ENCODE results near the gene DNAJA3.

DNAJA3 gene

DNA sequence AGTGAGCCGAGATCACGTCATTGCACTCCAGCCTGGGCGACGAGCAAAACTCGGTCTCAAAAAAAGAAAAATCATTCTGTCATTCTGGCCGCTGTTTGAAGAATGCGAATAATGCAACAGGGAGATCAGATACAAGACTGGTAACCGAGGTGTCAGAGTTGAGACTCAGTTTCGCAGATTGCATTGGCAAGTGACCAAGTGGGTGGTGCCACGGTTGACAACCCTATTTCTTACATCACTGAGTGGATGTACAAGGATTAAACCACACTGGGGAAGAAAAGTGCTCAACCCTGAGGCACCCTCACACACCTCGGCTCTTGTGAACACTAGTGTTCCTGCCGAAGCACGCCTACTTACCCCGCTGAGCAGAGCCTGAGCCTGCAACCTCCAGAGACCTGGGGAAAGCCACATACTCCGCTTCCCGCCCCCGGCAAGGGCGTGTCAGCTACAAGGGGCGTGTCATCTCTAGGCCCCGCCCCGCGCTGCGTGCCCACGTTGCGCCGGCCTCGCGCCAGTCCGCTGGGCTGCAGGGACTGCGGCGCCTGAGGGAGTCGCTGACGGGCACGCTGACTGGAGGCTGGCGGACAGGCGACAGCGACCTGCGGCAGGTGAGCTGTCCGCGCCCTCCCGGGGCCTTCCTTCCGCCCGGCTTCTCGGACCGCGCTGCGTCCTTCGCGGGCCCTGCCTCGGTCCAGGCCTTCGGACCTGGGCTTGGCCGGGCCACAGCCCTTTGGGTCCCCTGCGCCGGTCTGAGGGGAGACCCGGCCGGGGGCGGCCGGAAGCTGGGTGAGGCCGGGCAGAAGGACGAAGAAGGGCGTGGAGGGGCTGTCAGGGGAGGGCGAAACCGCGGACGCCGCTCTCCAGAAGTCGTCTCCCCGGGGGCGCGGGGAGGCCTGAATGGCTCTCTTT is 50.5 kb downstream of the DNAJA3 start, which contains the start of gene HMOX2:
TSS of gene HMOX2 (plus strand) at position 519 of the 909 bp plus-strand sequence. CDS start 29,127 bp downstream, outside the sequence.
- peak; percentile 93 for DNase-seq (ENCODE audit: low spot score)

DNA sequence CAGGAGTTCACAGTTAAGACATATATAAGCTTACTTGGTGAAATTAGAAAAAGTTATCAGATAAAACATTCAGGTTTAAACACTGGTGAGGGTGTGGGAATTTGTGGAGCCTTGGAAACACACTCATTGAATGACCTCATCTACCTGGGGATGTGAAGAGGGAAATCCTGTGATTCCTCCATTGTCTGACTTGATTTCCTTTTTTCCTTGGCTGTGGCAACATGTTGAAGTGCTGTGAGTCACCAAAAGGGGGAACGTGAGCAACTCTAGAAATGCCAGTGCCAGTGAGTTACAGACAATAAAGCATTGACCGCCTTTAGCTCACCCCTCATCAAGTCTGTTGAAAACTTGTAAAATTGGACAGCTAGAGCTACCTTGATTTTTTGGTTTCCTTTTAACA is 52.3 kb downstream of the DNAJA3 start:
- peak; percentile 60 for DNase-seq (ENCODE audit: low spot score)

DNA sequence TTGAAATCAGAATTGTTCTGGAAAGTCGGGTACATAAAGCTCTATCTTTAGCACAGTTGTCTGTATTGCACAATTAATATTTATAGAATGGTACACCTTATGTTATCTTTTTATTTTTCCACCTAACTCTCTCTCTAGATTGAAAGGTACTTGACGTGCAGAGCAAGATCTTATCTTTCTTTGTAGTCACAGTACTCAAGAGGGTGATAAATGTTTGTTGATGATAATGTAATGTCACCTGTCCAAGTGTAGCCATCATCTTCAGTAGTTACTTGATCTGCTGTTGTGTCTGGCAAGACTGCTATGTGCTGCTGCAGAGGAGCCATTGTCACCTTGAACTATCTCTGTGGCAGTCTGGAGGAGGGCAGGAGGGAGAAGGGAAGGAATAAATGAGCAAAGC is 55.9 kb downstream of the DNAJA3 start:
- no peak for DNase-seq (ENCODE audit: low spot score)

DNA sequence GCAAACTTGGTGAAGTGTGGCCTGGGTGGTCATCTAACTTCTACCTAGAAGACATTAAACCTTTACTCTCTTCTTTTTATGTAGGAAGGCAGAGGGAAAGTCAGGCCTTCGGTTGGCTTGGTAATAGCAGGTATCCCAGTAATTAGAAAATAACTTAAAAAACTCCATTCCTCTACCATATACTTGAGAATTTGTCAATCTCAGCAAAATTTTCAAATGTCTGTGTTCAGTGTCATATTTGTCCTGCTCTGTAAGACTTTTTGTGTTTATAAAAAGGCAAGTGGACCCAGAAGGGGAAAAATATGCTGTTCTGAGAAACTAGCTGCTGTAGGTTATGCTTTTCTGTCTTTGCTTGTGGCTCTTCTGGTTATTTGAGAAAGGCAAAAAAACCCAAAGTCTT is 56.3 kb downstream of the DNAJA3 start:
- DNase-seq (ENCODE audit: low spot score): no peak

DNA sequence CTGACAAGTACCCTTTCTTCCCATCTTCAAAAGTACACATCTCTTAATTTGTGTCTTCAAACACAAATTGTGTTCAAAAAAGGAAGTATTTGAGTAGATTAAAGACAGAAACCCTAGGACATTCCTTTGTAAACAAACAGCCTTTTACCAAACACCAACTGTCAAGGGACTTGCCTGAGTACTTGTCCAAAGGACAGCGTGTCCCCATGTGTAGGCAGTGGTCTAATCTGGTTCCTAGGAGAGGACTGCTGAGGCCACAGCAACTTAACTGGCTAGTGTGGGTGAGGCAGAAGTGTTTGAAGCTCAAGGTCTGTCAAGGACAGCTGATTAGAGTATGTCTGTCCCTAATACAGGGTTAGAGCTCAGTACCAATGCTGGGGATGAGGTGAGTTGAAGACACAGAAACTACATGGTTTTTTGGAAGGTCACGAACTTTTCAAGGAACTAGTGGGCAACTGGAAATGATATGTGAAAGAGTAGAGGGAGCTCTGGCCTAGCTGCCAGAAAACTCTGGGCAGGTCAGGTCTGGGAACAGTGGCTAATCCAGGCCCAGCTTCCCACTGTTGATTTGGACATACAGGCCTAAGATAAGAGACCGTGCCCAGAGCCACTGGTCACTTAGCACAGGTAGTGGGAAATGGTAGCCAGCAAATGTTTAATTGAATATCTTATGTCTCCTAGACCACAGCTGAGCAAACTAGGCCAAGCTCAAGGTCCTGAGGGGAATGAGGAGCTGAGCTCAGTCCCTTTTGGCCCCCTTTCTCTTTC is 60.6 kb downstream of the DNAJA3 start:
- no peak for DNase-seq (ENCODE audit: low spot score)

DNA sequence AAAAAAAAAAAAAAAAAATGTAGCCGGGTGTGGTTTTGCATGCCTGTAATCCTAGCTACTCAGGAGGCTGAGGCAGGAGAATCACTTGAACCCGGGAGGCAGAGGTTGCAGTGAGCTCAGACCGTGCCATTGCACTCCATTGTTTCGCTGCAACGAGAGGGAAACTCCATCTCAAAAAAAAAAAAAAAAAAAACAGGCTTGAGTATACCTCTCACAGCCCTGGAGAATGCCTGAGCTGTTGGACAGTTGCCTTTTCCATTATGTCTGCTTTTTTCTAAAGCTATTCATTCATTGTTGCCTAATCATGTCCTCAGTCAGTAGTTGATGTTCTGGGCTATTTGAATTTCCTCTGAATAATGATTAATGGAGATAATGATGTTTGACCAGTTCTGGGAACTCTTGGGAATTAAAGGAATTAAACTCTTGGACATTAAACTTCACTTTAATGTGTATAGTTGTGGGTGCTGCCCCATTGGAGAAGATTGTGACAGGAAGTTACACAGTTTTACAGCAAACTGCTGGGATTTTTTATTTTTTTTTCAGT is 62.4 kb downstream of the DNAJA3 start:
- no peak for DNase-seq (ENCODE audit: low spot score)

DNA sequence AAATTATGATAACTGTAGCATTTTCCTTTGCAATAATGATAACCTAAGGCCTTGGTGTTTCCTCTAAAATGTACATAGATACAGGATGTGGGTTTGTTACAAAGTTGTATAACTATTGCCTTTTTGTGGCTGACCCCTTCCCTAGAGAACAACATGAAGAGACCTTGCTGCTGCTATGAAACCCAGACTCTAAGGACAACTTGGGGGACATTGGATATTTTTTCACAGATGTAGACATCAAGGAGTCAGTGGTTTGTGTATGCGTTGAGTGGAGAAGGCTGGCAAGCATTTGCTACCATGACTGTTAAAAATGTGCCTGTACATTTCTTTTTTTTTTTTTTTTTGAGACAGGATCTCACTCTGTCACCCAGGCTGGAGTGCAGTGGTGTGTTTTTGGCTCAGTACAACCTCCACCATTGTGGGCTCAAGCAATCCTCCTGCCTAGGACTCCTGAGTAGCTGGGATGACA is 62.9 kb downstream of the DNAJA3 start:
- DNase-seq (ENCODE audit: low spot score): no peak

DNA sequence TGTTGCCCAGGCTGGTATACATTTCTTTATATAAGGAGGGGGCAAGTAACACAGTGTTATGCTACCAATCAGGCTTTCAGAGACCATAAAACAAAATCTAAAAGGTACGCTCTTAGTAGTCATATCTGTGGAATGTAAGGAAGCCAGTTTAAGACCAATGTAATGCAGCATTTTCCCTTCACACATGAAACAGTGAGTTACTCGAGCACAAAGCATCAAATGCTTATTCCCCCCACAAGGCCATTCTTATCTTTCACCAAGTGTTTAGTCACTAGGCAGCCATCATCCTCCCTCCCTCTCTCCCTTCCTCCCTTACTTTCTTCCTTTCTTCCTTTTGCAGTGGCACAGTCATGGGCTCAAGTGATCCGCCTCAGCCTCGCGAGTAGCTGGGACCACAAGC is 63.4 kb downstream of the DNAJA3 start:
- DNase-seq (ENCODE audit: low spot score): no peak

DNA sequence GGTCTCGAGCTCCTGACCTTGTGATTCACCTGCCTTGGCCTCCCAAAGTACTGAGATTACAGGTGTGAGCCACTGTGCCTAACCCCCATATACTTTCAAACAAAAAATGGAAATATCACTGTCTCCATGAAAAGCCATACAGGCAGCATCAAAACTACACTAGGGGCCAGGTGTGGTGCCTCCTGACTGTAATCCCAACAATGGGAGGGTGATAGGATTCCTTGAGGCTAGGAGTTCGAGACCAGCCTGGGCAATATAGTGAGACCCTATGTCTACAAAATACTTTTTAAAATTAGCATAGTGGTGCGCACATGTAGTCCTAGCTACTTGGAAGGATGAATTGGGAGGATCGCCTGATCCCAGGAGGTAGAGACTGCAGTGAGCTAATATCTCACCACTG is 66.2 kb downstream of the DNAJA3 start:
- DNase-seq (ENCODE audit: low spot score): no peak

DNA sequence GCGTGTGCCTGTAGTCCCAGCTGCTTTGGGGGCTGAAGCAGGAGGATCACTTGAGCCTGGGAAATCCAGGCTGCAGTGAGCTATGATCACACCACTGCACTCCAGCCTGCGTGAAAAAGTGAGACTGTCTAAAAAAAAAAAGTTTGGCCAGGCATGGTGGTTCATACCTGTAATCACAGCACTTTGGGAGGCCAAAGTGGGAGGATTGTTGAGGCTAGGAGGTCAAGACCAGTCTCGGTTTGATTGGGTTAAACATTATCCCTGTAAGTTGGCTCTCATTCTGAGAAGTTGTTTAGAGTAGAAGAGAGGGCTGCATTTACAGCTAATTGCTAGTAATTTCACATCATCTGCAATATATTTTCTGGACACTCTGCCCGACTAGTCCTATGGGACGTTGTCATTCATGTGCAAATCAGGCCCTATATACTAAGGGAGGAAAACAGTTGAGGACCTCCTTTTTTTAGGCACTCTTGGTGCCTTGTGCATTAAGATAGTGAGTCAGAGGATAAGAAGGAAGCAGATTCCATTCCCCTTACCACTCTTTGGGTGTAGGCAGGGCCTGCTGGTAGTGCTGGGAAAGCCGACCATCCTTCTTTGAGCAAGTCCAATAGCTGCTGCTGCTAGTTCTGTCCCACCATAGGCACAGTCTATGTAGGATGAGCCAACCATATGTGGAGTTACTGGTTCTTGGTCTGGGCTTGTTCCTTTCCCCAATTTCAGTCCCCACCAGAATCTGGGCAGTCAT is 69.2 kb downstream of the DNAJA3 start:
- no peak for DNase-seq (ENCODE audit: low spot score)

DNA sequence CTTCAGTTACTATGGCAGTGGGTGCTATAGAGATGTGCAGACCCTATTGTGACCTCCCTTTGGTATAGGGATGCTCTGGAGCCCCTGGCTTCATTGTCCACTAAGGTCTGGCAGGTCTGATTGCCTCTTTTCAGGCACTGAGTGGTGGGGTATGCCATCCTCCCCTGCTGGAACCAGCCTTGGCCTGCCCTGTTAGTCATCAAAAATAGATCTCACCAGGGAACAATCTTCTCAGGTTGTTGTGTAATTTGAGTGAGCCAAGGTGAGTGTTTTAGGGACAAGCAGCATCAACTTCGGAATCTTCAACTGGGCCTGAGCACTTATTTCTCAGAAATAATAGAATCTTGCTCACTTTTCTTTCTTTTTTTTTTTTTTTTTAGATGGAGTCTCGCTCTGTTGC is 70.1 kb downstream of the DNAJA3 start:
- DNase-seq (ENCODE audit: low spot score): no peak

DNA sequence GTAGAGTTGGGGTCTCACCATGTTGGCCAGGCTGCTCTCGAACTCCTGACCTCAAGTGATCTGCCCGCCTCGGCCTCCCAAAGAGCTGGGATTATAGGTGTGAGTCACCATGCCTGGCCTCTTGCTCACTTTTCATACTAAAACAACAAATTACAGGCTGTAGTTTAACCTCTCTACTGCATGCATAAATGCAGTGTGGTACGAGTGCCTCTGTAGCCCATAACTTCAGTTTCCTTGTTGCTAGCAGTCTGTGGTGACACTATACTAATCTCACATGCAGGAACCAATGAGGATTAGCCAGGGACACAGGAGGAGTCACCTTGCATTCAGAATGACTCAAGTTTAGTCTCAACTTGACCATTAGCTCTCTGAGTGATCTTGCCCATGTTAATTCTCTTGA is 70.6 kb downstream of the DNAJA3 start:
- no peak for DNase-seq (ENCODE audit: low spot score)

DNA sequence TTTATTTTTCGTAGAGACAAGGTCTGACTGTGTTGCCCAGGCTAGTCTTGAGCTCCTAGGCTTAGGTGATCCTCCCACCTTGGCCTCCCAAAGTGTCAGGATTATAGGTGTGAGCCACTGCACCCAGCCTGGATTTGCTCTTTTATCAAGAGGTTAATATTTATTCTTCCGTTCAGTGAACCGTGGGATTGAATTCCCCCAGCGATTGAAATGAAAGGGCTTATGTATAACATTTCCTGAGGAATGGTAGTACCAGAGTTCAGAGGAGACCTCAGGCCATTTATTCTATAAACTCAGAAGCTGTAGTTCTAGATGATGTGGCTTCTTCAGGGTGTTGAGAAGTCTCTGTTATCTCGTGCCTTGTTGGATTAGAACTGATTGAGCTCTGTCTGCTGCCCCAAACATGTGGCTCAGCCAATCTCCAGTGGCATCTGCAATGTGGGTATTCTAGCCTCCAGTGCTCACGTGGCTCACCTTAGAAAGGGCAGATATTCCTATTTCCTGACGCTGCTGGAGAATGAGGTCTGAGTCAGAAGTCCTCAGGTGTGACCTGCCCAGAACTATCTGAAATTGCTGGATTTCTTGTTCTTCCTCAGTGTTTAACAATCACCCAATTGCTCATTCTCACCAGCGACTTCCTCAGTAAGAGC is 73.0 kb downstream of the DNAJA3 start:
- DNase-seq (ENCODE audit: low spot score): peak; percentile 49

DNA sequence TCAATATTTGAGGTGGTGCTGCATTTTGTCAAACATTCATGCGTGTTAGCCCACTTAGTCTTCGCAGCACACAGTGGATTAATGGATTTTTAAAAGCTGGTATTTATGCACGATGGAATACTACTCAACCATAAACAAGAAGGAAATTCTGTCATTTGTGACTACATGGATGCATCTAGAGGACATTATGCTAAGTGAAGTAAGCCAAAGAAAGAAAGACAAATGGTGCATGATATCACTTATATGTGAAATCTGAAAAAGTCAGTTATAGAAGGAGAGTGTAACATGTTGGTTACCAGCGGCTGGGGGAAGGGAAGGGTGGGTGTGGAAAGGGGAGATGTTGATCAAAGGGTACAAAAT is 73.5 kb downstream of the DNAJA3 start:
- no peak for DNase-seq (ENCODE audit: low spot score)

DNA sequence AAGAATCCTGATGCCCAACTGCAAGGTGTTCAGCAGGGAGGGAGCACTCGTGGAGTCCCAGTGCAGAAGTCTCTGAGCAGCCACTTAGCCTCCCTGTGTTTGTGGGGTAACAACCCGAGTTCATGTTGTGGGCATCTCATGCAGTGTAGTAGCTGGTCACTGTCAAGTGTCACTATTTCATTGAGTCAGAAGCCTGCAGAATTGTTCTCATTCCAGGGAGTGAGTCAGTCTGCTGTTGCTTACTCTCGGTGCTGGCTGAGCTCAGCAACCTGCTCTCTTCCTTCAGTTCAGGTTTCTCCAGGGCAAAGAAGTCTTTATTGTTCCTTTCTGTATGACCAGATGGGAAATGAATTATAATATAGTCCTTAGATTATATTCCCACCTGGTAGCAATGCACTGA is 74.6 kb downstream of the DNAJA3 start:
- peak; percentile 56 for DNase-seq (ENCODE audit: low spot score)

DNA sequence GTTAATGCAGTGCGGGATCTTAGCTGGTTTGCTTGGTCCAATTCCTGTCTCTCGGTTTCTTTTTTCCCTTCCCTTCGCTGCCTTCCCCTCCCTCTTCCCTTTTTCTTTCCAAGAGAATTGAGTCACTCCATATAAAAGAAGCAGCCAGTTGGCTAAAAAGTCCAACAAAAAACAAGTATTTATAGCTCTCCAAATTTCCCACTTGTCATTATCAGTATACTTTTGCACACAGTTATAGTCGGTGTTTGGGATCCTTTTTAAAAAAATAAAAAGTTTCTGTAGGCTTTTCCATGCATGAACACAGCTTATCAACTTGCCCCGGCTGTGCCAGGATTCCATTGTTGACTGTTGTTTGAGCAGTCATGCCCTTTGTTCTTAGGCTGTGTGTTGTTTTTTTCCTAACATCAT is 75.4 kb downstream of the DNAJA3 start:
- DNase-seq (ENCODE audit: low spot score): no peak

DNA sequence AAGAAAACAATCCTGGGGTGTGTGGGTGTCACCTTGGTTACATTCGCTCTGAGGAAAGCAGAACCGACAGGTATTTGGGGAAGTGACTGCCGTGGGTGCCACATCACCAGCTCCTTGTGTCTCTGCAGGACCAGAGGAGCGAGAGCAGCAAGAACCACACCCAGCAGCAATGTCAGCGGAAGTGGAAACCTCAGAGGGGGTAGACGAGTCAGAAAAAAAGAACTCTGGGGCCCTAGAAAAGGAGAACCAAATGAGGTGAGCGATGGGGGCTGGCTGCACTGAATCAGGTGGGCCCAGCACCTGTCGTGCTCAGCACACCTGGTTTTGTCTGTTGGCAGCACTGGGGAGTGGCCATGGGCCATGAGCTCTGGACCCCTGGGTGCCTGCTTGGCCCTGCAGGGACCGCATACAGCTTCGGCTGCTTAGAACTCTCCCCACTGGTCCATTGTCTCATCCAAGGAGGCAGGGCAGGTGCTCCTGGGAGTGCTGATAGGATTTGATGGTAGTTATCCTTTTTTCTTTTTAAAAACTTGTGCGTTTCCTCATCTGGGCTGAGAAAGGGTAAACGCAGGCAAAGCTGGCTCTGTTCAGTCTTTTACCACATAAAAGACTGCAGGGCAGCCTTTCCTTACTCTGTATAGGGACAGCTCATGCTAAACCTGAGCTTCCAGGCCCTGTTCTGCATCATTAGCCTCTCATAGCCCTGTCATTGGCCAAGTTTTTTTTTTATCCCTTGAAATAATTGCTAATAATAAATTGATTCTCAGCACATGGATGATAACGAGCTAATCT is 79.9 kb downstream of the DNAJA3 start:
- no peak for DNase-seq (ENCODE audit: low spot score)
